Stimulated activated CD4-positive, alpha-beta T cell treated with anti-CD3 and anti-CD28 coated beads, Interleukin-4, amount 100 ng/mL, for 1 hour (primary cell): ENCODE results near the gene AIG1.
"Not testable (repeated sequence)": the region's sequence is repeated elsewhere in the genome, so short reads cannot be mapped to it uniquely, and the experiment has no call there.

Source experiments
- DNase-seq: peaks from one replicate; pipeline ENCODE4 v3.0.0-alpha.2; 2020

Gene AIG1

GRCh38 chr6:143337201-143337949, 276.7 kb downstream of the AIG1 start:
- DNase-seq: peak; percentile 65

- DNase-seq: no peak
Measured at GRCh38 chr6:143339223-143339622, 278.5 kb downstream of the AIG1 start.

DNA sequence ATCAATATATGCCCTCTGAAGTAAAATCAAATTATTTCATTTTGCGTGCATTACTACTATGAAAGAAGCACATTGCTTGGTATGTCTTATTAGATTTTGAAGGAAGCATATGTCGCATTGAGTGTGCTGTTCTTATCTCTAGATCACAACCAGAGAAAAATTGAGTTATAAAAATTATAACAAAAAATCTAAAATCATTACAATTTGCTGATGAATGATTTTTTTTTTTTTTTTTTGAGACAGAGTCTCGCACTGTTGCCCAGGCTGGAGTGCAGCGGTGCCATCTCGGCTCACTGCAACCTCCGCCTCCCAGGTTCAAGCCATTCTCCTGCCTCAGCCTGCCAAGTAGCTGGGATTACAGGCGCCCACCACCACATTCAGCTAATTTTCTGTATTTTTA, 284.8 kb downstream of the AIG1 start:
- DNase-seq: not testable (repeated sequence)

- DNase-seq: no peak
Measured at GRCh38 chr6:143346004-143346403, 285.3 kb downstream of the AIG1 start.

- no peak for DNase-seq
Measured at GRCh38 chr6:143348531-143348930, 287.8 kb downstream of the AIG1 start.

- no peak for DNase-seq
Measured at GRCh38 chr6:143349530-143349929, 288.8 kb downstream of the AIG1 start.

- DNase-seq: no peak
Measured at GRCh38 chr6:143356101-143356880, 295.6 kb downstream of the AIG1 start.

GRCh38 chr6:143357152-143357551, 296.5 kb downstream of the AIG1 start:
- DNase-seq: no peak

- no peak for DNase-seq
Measured at GRCh38 chr6:143357561-143358255, 297.0 kb downstream of the AIG1 start.

DNA sequence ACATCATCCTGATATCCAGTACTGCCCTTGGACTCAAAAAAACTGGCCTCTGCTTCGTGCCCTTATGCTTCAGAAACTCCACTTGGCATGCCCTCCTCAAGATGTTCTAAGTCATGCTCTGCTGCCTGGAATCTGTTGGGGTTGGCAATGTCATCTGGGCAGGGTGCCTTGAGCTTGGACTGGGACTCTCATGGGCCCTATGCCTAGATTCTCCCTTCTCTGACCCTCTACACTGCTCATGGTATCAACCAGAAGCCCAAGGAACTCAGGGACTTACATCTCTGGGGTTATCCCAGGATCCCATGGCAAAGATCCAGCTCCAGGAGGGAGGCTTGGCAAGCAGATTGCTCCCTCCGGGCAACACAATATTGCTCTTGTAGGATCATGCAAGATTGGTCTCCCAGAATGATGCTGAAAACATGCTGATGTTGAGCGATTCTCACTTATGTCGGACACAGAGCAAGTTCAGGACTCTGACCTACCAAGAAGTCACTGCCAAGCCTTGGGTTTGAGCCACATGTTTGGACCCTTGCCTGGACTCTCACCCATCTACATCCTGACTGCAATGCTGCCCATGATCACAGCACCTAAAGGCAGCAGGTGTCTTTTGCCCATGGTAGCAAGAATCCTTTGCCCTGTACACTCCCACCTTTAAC, 301.0 kb downstream of the AIG1 start:
- no peak for DNase-seq

DNA sequence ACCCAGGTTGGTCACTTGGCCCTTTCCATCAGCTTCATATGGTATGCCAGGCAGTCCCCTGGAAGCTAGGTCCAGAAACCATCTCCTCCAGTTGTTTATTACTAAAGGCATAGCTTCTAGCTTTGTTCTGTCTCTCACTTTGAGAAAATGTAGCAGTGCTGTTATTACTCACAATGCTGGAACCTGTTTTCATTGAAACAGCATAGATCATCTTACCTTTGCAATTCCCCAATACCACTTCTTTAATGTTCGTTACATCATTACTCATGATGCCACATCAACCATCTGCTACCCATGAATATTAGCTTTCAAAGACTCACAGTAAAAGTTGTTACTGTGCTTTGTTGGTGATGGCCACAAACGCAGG, 301.5 kb downstream of the AIG1 start:
- DNase-seq: no peak

DNA sequence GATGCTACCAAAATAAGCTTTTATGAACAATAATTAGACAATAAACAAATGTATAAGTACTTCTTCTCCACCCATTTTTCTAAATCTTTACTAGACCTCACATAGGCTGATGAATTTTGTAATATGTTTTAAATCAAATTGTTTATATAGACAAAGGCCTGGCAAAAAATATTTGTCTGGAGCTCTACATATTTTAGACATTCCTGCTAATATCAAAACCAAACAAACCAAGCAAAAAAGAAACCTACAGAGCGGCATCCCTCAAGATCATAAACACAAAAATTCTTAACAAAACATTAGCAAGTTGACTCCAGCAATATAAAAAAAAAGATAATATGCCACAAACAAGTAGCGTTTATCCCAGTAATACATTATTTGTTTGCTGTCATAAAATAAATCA, 302.6 kb downstream of the AIG1 start:
- DNase-seq: no peak

DNA sequence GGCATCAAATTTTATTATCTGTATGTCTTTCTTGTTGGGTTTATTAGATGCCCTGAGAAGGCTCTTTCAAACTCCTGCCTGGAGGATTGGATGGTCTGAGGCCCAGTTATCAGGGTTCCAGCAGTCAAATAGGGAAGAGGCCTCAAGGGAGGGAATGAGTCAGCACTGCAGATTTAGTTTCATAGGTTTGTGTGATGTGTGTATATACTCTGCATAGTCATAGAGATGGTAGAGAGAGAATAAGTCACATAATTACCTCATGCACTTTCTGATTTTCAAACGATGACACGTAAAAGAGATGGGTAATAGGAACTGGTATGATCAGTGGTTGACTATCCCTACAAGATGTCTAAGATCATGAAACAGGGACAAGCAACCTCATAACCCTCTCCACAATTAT, 307.7 kb downstream of the AIG1 start:
- no peak for DNase-seq

- no peak for DNase-seq
Measured at GRCh38 chr6:143369971-143370370, 309.3 kb downstream of the AIG1 start.

GRCh38 chr6:143370812-143371370, 310.2 kb downstream of the AIG1 start:
- DNase-seq: no peak

- DNase-seq: no peak
Measured at GRCh38 chr6:143372199-143372882, 311.7 kb downstream of the AIG1 start.

- DNase-seq: no peak
Measured at GRCh38 chr6:143374014-143374413, 313.3 kb downstream of the AIG1 start.

- no peak for DNase-seq
Measured at GRCh38 chr6:143375022-143375585, 314.4 kb downstream of the AIG1 start.

- no peak for DNase-seq
Measured at GRCh38 chr6:143376375-143376774, 315.7 kb downstream of the AIG1 start.

DNA sequence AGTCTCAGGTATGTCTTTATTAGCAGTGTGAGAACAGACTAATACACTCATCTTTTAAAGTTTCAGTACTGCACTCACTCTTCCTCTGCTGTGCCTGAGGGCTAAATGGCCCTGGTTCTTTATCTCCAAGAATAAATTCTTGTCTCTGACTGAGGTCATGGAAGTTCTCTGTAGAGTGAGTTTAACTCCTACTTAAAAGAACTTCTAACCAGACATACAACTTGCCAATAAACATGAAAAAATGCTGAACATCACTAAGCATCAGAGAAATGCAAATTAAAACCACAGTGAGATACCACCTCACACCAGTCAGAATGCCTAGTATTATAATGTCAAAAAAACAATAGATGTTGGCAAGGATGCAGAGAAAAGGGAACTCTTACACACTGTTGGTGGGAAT, 316.2 kb downstream of the AIG1 start:
- DNase-seq: no peak

DNA sequence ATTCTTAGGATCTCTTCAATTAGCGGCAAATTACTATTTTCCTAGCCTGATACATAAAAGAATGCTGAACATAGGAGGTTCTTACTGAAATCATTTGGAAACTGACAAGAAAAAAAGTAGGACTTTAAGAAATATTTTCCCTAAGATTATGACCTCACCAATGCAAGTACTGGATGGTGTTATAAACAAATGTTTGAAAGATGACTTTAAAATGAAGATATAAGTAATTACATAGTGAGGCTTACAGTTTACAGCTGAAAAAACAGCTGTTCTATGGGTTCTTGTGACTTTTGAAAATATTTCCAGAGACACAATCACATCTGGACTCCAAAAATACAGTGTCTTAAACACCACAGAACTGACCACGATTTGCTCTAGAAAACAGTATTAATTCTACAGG, 324.9 kb downstream of the AIG1 start:
- DNase-seq: no peak

- DNase-seq: no peak
Measured at GRCh38 chr6:143390278-143390677, 329.6 kb downstream of the AIG1 start.
